NCI-H510A (cell line): Measurements from ENCODE around the gene FOXE3.

Source experiments
- DNase-seq: peaks from one replicate; lab custom pipeline; 2025; lab: John Stamatoyannopoulos, UW

FOXE3 gene

GRCh38 chr1:47415728-47416318, at the start of gene FOXE3:
FOXE3 (plus strand) TSS chr1:47416285; CDS start chr1:47416316, 31 bp downstream.
- DNase-seq: no peak

DNA sequence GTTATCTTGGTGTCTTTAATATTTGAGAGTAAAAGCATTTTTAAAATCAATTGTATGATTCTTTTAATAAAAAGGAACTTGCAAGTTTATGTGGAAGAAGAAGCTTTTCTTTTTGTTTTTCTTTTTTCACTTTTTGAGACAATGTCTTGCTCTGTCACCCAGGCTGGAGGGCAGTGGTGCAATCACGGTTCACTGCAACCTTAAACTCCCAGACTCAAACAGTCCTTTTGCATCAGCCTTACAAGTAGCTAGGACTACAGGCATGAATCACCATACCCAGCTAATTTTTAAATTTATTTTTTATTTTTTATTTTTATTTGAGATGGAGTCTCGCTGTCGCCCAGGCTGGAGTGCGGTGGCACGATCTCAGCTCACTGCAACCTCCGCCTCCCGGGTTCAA, 48.4 kb upstream of the FOXE3 start:
- no peak for DNase-seq

DNA sequence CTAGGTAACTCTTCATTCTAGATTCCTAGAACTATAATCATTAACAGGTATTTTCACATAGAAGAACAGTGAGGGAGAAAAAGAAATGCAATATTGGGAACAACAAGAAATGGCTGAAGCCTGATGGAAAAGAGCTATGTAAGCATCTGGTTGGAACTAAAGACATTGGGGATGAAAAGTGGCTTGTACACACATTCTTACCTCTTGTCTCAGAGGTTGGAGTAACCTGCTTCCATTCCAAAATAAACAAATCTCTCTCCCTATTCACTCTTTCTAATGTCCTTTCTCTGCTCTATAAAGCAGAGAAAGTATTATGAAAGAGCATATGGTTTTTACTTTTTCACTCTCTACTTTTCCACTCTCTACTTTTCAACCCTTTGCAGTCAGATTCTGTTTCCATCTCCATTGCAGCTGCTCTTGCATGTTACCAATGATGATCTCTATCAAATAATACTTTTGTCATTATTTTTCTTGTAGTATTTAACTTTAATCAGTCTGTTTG, 45.0 kb upstream of the FOXE3 start:
- DNase-seq: no peak

DNA sequence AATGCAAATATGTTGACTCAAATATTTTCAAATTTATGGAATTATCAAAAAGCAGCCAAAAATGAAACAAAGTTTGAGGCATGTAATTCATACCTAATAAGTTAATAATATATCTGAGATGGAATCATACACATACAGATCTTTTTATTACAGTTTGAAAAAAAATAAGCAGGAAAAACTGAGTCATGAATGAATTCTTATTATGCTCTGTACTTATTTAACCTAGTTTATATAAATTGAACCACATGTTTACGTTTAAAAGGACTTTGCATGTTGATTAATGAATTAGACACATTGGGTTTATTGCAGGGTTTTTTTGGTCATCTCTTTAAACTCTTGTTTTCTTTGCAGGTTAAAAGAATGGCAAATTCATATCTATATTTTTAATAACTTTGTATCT, 41.6 kb upstream of the FOXE3 start:
- no peak for DNase-seq

DNA sequence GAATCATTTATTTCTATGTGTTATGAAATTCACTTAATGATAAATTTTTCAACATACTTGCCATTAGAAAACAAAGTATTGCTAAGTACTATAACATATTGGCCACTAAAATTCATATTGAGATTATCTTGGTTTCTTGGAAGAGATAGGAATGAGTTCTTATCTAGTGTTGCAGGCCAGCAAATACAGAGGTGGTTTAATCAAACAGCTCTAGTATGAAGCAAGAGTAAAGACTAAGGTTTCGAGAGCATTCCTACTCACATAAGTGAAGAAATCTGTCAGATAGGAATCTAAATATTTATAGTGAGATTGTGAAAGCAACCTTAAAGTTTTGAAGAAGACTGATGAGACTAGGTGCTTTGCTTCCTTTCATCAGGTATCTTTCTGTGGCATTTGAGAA, 37.9 kb upstream of the FOXE3 start:
- no peak for DNase-seq

- DNase-seq: no peak
Measured at GRCh38 chr1:47380699-47381098, 35.4 kb upstream of the FOXE3 start.

DNA sequence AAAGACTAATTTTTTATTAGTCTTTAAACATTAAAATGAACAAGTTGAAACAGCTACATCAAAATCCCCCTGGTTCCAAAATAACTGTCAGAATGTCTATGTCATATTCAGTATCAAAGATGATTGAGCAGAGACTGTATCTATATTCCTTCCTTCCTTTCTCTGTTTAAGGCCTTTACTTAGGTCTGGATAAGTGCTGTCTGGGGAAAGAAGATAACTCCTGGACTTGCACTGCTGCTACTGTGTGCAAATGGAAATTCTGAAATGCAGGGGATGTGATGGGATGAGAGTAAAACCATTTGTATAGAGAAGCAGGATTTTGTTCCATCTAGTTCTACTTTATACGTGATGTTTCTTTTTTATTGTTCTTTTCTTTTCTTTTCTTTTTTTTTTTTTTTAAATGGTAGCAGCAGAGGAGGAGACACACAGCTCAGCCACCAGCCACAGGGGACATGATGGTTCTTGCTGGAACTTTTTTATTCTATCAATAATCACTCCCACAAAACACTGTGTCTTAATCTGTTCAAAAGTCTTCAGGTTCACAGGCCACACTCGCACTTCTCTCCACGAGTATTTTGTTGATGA, 33.6 kb upstream of the FOXE3 start:
- no peak for DNase-seq

DNA sequence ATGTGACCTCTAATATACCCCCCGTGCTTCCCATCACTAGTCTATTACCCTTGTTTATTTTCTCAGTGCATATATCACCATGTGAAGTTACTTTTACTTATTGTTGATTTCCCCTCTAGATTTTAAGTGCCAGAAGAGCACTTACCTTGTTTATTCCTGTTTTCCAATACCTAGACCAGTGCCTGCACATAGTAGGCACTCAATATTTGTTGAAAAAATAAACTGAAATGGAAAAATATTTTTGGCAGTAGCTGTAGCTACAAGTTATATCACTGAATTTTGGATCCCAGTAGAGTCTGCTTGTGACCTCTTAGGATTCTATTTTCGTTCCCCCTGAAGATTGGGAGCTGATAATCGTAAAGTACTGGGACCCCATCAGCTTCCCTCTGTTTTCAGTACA, 32.0 kb upstream of the FOXE3 start:
- DNase-seq: no peak

DNA sequence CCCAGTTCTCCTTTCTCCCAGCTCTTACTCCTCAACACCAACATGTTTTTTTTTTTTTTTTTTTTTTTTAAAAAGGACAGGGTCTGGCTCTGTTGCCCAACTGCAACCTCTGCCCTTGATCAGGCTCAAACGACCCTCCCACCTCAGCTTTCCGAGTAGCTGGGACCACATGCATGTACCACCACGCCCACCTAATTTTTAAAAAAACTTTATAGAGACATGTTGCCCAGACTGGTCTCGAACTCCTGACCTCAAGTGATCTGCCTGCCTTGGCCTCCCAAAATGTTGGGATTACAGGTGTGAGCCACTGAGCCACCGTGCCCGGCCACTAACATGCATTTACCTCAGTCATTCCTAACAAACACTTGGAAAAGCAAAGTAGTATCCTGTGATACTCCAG, 31.1 kb upstream of the FOXE3 start:
- DNase-seq: no peak

GRCh38 chr1:47386268-47386667, 29.8 kb upstream of the FOXE3 start:
- DNase-seq: no peak

GRCh38 chr1:47388030-47388890, 27.8 kb upstream of the FOXE3 start:
- DNase-seq: no peak

GRCh38 chr1:47388891-47389238, 27.2 kb upstream of the FOXE3 start:
- peak; percentile 16 for DNase-seq

- DNase-seq: no peak
Measured at GRCh38 chr1:47389731-47390130, 26.4 kb upstream of the FOXE3 start.

- no peak for DNase-seq
Measured at GRCh38 chr1:47390843-47391242, 25.2 kb upstream of the FOXE3 start.

DNA sequence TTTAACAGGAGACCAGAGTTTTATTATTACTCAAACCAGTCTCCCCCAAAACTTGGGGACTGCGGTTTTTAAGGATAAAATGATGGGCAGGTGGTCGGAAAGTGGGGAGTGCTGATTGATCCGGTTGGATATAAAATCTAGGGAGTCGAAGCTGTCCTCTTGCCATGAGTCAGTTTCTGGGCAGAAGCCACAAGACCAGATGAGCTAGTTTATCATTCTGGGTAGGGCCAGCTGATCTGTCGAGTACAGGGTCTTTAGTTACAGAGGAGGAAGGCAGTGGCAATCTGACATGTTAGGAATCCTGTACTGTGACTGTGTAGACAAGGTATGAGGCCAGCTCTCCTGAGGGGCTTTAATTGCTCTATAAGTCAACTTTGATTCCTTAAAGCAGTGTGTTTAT, 22.9 kb upstream of the FOXE3 start:
- no peak for DNase-seq

DNA sequence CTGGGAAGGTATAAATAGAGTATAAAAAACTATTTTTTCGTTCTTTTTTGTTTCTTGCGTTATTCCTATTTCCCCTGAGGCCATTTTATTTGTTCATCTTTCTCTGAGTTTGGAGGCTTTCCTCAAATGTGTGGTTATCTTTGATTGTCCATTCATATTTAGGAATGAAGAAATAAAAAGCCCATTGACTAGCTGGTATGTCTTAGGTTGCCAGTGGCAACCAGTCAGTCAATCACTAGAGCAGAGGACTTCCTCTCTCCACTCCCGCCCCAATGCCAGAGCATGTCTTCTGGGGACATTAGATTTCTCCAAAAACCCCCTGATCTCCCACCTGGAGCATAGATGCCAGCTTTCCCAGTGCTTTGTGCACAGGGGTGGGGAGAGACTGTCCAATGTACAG, 20.7 kb upstream of the FOXE3 start:
- DNase-seq: no peak

DNA sequence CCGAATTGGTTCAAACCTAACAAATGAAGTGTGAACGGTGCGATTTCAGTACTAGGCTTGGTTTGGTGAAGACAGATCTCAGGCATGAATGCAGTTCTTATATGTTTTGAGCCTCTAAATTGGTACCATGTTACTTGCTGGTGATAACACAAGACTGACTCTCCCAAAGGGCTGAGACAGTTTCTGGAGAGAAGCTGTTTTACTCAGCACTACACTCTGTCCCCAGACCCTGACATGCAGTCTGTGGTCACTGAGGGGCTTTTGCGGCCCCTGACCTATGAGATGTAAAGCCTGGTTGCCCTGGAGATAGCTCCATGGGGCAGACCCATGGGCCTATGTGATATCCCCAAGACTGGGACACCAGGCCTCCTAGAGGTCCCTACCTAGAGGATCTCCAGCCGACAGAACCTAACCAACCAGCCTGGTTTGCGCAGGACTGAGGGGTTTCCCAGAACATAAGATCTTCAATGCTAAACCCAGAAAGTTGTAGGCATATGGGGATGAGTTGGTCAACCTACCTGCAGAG, 19.4 kb upstream of the FOXE3 start:
- DNase-seq: no peak

GRCh38 chr1:47399138-47399845, 16.8 kb upstream of the FOXE3 start:
- no peak for DNase-seq

GRCh38 chr1:47399846-47400155, 16.3 kb upstream of the FOXE3 start:
- DNase-seq: no peak

DNA sequence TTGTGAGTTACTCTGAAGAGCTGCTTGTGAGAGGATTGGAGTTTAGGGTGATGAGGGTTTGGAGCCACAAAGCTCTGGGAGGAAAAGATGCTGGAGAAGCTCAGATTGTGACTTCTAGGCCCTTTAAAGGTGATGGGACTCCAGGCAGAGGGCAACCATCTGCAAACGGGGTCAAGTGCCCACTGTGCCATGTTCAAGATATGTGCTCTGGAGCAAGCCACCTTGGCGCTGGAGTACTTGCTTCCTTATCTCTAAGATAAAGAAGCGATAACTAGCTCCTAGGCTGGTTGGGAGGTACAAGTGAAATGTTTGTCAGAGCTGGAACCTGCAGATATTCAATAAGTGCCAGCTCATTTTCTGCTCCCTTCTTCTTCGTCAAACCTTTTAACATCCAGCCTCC, 14.3 kb upstream of the FOXE3 start:
- no peak for DNase-seq

DNA sequence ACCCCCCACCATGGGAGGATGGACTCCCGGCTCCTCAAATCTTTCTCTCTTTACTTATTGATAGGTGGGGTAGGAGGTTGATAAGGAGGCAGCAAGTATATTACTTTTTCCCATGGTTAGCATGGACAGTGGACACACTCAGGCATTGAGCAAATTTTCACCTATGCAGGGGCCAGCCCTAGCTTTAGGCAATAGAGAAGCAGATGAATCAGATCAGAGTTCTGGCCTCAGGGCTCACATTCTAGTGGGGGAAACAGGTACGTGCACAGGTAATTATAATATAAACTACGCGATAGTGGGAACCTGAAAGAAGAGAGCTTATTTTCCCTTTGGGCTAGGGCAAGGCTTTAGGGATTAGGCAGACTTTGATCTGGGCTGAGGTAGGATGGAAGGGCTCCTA, 13.5 kb upstream of the FOXE3 start:
- no peak for DNase-seq

- no peak for DNase-seq
Measured at GRCh38 chr1:47403321-47403910, 12.7 kb upstream of the FOXE3 start.
